ENCODE data around the gene MATCAP1. TPM values are rescaled to one million over a fixed set of nuclear protein-coding genes. Genes with fewer than 3 reads are reported as not detected.

The MATCAP1 gene
- total and polyA plus RNA-seq, 4 donors, result 18.5 to 41.8 (median 26.0) TPM

- ATAC-seq (ENCODE audit: insufficient read depth, low FRiP score), result peak; percentile 1
- H3K4me1 ChIP-seq (ENCODE audit: control insufficient read depth in 5 of 5, insufficient read depth in 5 of 5, low read length in 5 of 5), result peaks cover 0 to 46% (median 15%) of the 10 kb centered on the region in 5 donors
- H3K27me3 ChIP-seq (ENCODE audit: control insufficient read depth in 3 of 3, insufficient read depth in 3 of 3, low read length in 2 of 3), result peaks cover 0 to 51% (median 30%) of the 10 kb centered on the region in 3 donors
- H3K9ac ChIP-seq (ENCODE audit: insufficient read depth in 1 of 2, low read length in 2 of 2), result peak overlapping the region in 1 of 2 donors; percentile 8
- no peak overlapping the region for H3K4me3 ChIP-seq
- H3K27ac ChIP-seq (ENCODE audit: low read depth in 1 of 2, low read length in 1 of 2), result peak overlapping the region; percentile 70 to 85
- H3K36me3 ChIP-seq (ENCODE audit: control insufficient read depth in 4 of 4, insufficient read depth in 4 of 4, low read length in 4 of 4), result no peaks in the 10 kb centered on the region
- no peak for TF ChIP-seq CTCF (IDR thresholded peaks at IDR 0.05; ENCODE audit: control extremely low read depth, extremely low read depth)
- DNase-seq, result no peak
- H3K9me3 ChIP-seq (ENCODE audit: control insufficient read depth in 4 of 4, insufficient read depth in 3 of 4, low read length in 3 of 4), result no peaks in the 10 kb centered on the region
- 42% methylated on average over 14 of the region's 14 CpGs for WGBS, 2 donors
These were observed 12.7 kb downstream of the MATCAP1 start for GRCh38 chr16:67170949-67171649.

GRCh38 chr16:67170168-67170948 is 13.4 kb downstream of the MATCAP1 start, which contains the start of gene NOL3:
NOL3 (plus strand) TSS chr16:67170538.
- peak within 1 kb of the TSS; percentile 70 to 90 for H3K27ac ChIP-seq (ENCODE audit: low read depth in 1 of 2, low read length in 1 of 2)
- 1 to 2% methylated on average over 37 to 50 of the region's 50 CpGs for WGBS, 2 donors

GRCh38 chr16:67169642-67170167 is 14.1 kb downstream of the MATCAP1 start:
- Histone ChIP-seq H3K9me3 (ENCODE audit: control insufficient read depth in 4 of 4, insufficient read depth in 3 of 4, low read length in 3 of 4) (no peaks in the 10 kb centered on the region), H3K9ac (ENCODE audit: insufficient read depth in 1 of 2, low read length in 2 of 2) (no peak overlapping the region), H3K36me3 (ENCODE audit: control insufficient read depth in 4 of 4, insufficient read depth in 4 of 4, low read length in 4 of 4) (no peaks in the 10 kb centered on the region), H3K4me1 (ENCODE audit: control insufficient read depth in 5 of 5, insufficient read depth in 5 of 5, low read length in 5 of 5) (peaks cover 0 to 40% (median 16%) of the 10 kb centered on the region in 5 donors), H3K4me3 (no peak overlapping the region), H3K27ac (ENCODE audit: low read depth in 1 of 2, low read length in 1 of 2) (peak overlapping the region; percentile 70 to 90), H3K27me3 (ENCODE audit: control insufficient read depth in 3 of 3, insufficient read depth in 3 of 3, low read length in 2 of 3) (peaks cover 0 to 64% (median 39%) of the 10 kb centered on the region in 3 donors)
- 8 to 10% methylated on average over 22 to 24 of the region's 24 CpGs for WGBS, 2 donors
- ATAC-seq (ENCODE audit: insufficient read depth, low FRiP score) (no peak), DNase-seq (peak; percentile 64 to 71 (median 64))
- peak; percentile 4 for TF ChIP-seq CTCF (IDR thresholded peaks at IDR 0.05; ENCODE audit: control extremely low read depth, extremely low read depth)

More at GRCh38 chr16:67170168-67170948, 13.4 kb downstream of the MATCAP1 start, which contains the start of gene NOL3:
- no peaks in the 10 kb centered on the region for H3K9me3 ChIP-seq (ENCODE audit: control insufficient read depth in 4 of 4, insufficient read depth in 3 of 4, low read length in 3 of 4)
- H3K36me3 ChIP-seq (ENCODE audit: control insufficient read depth in 4 of 4, insufficient read depth in 4 of 4, low read length in 4 of 4), result no peaks in the 10 kb centered on the region
- ATAC-seq (ENCODE audit: insufficient read depth, low FRiP score), result peak; percentile 73
- DNase-seq, result peak; percentile 79 to 84 (median 81)
- peak within 1 kb of the TSS; percentile 34 for H3K4me3 ChIP-seq
- no peak for TF ChIP-seq CTCF (IDR thresholded peaks at IDR 0.05; ENCODE audit: control extremely low read depth, extremely low read depth)
- H3K27me3 ChIP-seq (ENCODE audit: control insufficient read depth in 3 of 3, insufficient read depth in 3 of 3, low read length in 2 of 3), result peaks cover 0 to 58% (median 32%) of the 10 kb centered on the region in 3 donors
- peaks cover 0 to 41% (median 16%) of the 10 kb centered on the region in 5 donors for H3K4me1 ChIP-seq (ENCODE audit: control insufficient read depth in 5 of 5, insufficient read depth in 5 of 5, low read length in 5 of 5)
- peak within 1 kb of the TSS in 1 of 2 donors; percentile 8 for H3K9ac ChIP-seq (ENCODE audit: insufficient read depth in 1 of 2, low read length in 2 of 2)
